Head of caudate nucleus (tissue), 42 donors: ENCODE data around the gene MINDY2.
"Not testable (repeated sequence)": the region's sequence is repeated elsewhere in the genome, so short reads cannot be mapped to it uniquely, and the experiment has no call there.

ENCODE experiments used
- DNase-seq, 42 donors: peaks; one replicate each; pipeline versions ENCODE4 v3.0.0 to v3.0.0-alpha.2; 2020 to 2021; ENCODE audit warnings: mixed read lengths in 7 of 42
- intact Hi-C: fragments of 100-400 bp; cut with DNase I; formaldehyde crosslinking; loops from one replicate; pipeline ENCODE4 v1.15.0; 2022

MINDY2 gene

GRCh38 chr15:58749532-58750337 lies 21.4 kb upstream of the MINDY2 start, which contains the start of gene ADAM10:
Gene ADAM10 (minus strand): TSS chr15:58749707. CDS start chr15:58749534, 173 bp downstream.
- DNase-seq: peak; percentile 95 to 100 (median 99)
- intact Hi-C loops: loop anchor here (1.0 to 10.0 kb wide), 3 partner anchors 22 to 515 kb away; partner anchors contain the start of gene MINDY2

DNA sequence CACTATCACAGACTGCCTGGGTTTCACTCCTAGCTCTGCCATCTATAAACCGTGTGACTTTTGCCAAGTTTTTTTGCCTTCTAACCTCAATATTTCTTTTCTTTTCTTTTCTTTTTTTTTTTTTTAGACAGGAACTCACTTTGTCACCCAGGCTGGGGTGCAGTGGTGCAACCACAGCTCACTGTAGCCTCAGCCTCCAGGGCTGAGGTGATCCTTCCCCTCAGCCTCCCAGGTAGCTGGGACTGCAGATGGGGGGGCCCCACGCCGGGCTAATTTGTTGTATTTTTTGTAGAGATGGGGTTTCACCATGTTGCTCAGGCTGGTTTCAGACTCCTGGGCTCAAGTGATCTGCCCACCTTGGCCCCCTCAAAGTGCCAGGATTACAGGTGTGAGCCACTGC lies 18.4 kb upstream of the MINDY2 start:
- intact Hi-C loops: loop anchor here (10.0 kb wide), 1 partner anchor 518 kb away; no protein-coding TSS in a partner anchor
- DNase-seq: no peak

DNA sequence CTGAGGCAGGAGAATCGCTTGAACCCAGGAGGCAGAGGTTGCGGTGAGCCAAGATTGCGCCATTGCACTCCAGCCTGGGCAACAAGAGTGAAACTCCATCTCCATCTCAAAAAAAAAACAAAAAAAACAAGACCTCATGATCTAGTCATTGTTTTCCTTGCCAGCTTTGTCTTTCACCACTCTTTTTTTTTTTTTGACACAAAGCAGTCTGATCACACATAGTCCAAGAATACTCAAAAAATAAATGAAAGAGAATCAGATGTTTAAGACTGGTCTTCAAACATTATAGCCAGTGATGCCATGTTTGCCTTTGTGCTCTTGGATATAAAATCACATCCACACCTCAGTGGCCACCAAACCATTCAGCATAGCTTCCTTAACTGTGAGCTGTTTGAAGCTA lies 15.8 kb upstream of the MINDY2 start:
- no peak for DNase-seq
- intact Hi-C loops: loop anchor here (10.0 kb wide), 1 partner anchor 521 kb away; no protein-coding TSS in a partner anchor

DNA sequence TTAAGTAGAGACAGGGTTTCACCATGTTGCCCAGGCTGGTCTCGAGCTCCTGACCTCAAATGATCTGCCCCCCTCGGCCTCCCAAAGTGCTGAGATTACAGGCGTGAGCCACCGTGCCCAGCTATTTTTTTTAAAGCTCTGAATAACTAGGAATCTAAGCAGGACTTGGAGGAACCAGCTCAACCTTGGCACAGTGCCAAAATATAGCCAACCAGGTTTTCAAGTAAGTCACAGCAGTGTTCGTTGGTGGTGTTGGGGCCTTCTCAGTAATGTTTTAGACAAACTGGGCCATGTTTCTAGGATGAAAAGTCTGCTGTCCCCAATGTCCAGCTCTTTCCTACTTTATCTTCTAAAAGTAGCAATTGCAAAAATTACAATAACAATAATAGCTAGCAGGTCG lies 15.1 kb upstream of the MINDY2 start:
- peak in 5 of 42 donors; percentile 15 to 66 (median 32) for DNase-seq
- intact Hi-C loops: loop anchor here (10.0 kb wide), 1 partner anchor 521 kb away; no protein-coding TSS in a partner anchor

DNA sequence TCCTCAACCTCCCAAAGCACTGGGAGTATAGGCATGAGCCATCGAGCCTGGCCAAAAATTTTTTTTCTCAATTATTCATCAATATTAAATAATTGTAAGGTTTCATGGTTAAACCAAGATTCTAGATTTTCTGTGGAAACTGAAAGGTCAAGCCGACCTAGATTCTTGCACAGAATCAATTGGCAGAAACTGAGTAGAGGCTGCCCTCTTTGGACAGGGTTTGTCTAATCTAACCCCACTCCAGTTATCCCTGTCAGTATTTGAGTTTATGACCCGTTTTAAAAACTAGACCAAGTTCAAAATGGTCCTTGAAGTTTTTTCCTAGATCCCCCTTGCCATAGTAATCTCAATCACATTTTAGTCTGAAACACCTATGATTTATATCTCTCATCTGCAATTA lies 13.0 kb upstream of the MINDY2 start:
- peak in 15 of 42 donors; percentile 23 to 77 (median 48) for DNase-seq
- intact Hi-C loops: loop anchor here (10.0 kb wide), 1 partner anchor 523 kb away; no protein-coding TSS in a partner anchor

- intact Hi-C loops: no loop called here
- no peak for DNase-seq
Observed at GRCh38 chr15:58760385-58761009, 10.6 kb upstream of the MINDY2 start.

DNA sequence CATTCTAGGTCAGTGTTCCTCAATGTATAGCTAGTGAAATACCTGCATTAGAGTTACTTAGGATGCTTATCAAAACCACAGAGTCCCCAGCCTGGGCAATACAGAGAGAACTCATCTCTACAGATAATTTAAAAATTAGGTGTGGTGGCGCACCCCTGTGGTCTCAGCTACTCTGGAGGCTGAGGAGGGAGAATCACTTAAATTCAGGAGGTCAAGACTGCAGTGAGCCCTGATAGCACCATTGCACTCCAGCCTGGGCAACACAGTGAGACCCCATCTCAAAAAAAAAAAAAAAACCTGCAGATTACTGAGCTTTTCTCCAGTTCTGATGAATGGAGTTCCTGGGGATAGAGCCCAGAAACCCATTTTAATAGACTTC lies 10.1 kb upstream of the MINDY2 start:
- intact Hi-C loops: no loop called here
- no peak for DNase-seq

DNA sequence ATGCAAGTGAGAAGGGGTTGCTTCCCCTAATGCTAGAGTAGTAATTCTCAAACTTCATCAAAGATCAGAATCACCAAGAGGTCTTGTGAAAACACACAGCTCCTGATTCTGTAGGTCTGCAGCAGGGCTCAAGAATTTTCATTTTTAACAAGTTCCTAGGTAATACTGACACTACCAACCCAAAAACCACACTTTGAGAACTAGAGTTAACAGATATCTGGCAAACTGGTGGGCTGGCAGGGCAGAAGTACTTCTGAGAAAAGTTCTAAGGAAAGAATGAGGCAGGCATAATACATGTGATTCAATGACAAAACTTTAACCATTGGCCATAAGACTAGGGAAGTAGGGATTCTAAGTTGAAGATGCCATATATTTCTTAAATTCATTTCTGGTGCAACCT lies 8.8 kb upstream of the MINDY2 start:
- intact Hi-C loops: no loop called here
- DNase-seq: no peak

DNA sequence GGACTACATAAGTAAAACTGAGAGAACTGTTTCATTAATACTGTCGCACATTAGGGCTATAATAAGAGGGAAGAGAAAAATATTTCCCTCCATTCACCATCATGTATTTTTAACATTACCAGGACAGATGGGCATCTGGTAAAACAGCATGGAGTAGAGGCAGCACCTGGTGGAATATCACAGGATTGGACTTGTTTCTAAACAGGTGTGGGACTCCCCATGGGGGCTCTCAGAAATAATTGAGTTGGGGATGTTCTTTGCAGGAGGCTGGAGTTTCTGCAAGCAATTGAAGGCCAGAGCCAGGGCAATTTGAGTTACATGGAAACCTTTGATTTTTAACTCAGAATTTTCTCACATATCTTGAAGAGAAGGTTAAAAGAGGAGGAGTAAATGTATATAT lies 8.4 kb upstream of the MINDY2 start:
- DNase-seq: no peak
- intact Hi-C loops: no loop called here

DNA sequence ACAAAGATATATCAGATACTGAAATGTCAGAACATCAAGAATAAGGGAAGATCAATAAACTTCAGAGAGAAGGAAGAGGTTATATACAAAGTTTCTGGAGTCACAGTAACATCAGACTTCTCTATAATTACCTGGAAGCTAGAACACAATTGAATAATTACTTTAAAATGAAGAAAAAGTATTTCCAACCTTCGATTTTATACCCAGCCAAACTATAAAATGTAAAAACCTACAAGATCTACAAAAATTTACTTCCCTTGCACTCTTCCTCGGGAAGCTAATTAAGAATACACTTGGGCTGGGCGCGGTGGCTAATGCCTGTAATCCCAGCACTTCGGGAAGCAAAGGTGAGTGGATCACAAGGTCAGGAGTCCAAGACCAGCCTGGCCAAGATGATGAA lies 6.6 kb upstream of the MINDY2 start:
- intact Hi-C loops: no loop called here
- no peak for DNase-seq

DNA sequence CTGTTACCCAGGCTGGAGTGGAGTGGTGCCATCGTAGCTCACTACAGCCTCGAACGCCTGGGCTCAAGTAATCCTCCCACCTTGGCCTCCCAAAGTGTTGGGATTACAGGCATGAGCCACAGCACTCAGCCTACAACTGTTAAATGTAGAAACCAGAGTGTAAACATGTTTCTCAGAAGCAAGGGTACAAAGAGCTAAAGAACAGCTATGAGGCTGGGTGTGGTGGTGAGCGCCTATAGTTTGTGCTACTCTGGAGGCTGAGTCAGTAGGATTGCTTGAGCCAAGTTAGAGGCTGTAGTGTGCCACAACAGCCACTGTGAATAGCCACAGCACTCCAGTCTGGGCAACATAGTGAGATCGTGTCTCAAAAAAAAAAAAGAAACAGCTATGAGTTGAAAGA lies 4.8 kb upstream of the MINDY2 start:
- no peak for DNase-seq
- intact Hi-C loops: no loop called here

DNA sequence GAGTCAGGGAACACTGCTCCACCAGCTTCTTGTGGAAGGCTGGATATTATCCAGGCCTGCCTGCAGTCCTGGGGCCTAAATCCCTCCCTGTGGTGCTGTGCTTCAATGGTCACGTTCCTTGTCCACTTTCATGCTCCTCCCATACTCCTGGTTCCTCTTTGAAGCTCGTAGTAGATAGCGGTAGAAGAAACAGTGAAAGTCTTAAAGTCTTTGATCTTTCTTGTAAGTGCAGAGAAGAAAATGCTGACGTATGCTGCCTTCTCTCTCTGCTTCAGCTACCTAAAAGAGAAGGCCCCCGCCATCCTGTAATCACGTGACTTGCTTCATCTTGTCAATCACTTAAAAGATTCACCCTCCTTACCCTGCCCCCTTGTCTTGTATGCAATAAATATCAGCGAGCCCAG lies 2.5 kb upstream of the MINDY2 start:
- DNase-seq, intact Hi-C loops: not testable (repeated sequence)

GRCh38 chr15:58770519-58770856 lies 614 bp upstream of the MINDY2 start:
- DNase-seq: peak in 2 of 42 donors; percentile 9 to 16
- intact Hi-C loops: loop anchor here (2.0 kb wide), 1 partner anchor 162 kb away; the partner anchor contains the start of gene SLTM

- intact Hi-C loops: loop anchor here (1.0 to 2.0 kb wide), 2 partner anchors 22 to 161 kb away; partner anchors contain the start of genes ADAM10 and SLTM
- peak; percentile 28 to 79 (median 58) for DNase-seq
Observed at GRCh38 chr15:58771621-58772250, 634 bp downstream of the MINDY2 start.

- no peak for DNase-seq
- intact Hi-C loops: no loop called here
Observed at GRCh38 chr15:58773024-58773423, 1.9 kb downstream of the MINDY2 start.

DNA sequence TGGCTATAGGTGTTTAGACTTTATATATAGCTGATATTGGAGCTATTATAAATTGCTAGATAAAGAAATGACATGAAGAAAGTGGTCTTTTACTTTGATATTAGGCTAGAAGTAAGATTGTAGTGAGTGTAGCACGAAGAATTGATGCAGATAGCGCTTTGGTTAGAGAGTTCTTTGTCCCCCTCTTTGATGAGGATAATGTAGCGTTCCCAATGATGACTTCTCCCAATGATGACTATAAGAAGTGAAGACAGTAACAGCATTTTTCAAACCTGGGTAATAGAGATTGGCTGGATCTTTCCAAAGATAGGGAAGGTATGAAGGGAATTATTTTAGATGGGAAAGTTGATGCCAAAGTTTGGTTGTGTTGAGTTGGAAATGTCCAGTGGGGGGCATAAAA lies 4.3 kb downstream of the MINDY2 start:
- intact Hi-C loops: no loop called here
- no peak for DNase-seq

DNA sequence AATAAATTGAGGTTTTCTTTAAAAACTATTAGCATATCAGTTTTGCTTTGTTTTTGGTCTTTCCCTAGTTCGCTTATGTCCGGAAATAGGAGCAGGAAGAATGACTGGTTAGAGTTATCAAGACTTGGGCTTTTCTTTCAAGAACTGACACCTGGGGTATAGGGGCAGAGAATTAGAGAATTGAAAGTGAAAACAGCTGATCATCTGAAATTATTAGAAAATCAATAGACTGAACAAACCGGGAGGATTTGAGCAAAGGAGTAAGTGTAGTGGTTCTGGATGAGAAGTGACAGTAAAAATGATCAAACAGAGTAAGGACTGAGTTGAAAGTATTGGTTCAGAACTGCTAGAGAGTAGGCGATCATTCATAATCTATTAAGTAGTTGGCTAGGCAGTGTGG lies 6.0 kb downstream of the MINDY2 start:
- no peak for DNase-seq
- intact Hi-C loops: no loop called here

DNA sequence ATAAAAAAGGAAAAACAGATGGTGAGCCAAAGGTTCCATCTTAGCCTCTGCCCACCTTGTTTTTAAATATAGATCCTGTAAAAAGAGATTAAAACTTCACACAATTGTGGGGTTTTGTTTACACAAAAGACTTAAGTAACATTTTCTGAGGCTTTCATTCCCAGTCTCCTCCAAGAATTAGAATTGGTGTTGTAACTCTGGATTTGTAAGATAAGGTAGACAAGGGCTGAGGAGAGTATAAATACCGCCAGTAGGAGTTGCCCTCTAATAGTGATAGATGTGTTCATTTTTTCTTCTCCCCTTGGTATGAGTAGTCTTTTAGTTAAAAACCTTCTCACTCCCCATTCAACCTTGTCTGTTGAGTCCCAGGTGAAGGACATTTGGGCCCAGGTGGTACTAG lies 8.5 kb downstream of the MINDY2 start:
- intact Hi-C loops: no loop called here
- DNase-seq: no peak

DNA sequence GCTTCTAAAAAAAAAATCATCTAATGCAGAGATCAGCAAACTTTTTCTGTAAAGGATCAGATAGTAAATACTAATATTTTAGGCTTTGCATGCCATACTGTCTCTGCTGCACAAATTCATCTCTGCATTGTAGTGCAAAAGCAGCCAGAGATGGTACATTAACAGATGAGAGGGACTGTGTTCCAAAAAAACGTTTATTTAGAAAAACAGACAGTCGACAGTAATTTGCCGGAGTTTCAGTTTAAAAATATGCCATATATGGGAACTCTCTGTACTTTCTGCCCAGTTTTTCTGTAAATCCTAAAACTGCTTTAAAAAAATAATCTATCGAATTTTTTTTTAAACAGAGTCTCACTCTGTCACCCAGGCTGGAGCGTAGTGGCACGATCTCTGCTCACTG lies 14.3 kb downstream of the MINDY2 start:
- intact Hi-C loops: no loop called here
- DNase-seq: no peak
